Ovary (tissue), 9 donors: Measurements from ENCODE around the gene NAB2. TPM values are rescaled to one million over a fixed set of nuclear protein-coding genes. Genes with fewer than 3 reads are reported as not detected.
"Not testable (repeated sequence)": the region's sequence is repeated elsewhere in the genome, so short reads cannot be mapped to it uniquely, and the experiment has no call there.

Experiments
- DNase-seq, 5 donors: peaks; one replicate each; pipeline ENCODE4 v3.0.0-alpha.2; 2019 to 2020
- H3K27ac ChIP-seq, 2 donors: fragments of 200-600 bp; one replicate each; pipeline versions ENCODE4 v1.5.1 to v1.8.0; 2019 to 2022
- H3K27me3 ChIP-seq: fragments of 200-600 bp; one replicate; pipeline ENCODE4 v1.8.0; 2022
- H3K36me3 ChIP-seq: fragments of 200-600 bp; sonication (generic); one replicate; pipeline ENCODE4 v1.5.1; 2019
- H3K4me1 ChIP-seq: one replicate; pipeline ENCODE4 v1.8.1; 2013; ENCODE audit warnings: mild to moderate bottlenecking, moderate library complexity; ENCODE audit not compliant: insufficient read depth
- H3K4me3 ChIP-seq: fragments of 200-600 bp; sonication (generic); one replicate; pipeline ENCODE4 v1.5.1; 2017
- H3K9me3 ChIP-seq, 2 donors: fragments of 200-600 bp in 1 of 2; sonication (generic) in 1 of 2; one replicate each; pipeline versions ENCODE4 v1.5.1 to v1.8.1; 2013 to 2019; ENCODE audit warnings: mild to moderate bottlenecking in 1 of 2, moderate library complexity in 1 of 2
- EP300 ChIP-seq: sonication (generic); formaldehyde crosslinking; IDR thresholded peaks from one replicate; pipeline ENCODE4 v1.6.1; 2017; ENCODE audit warnings: antibody characterized with exemption
- POLR2A ChIP-seq: fragments of 450-650 bp; IDR thresholded peaks from one replicate; pipeline ENCODE4 v1.6.1; 2017; ENCODE audit warnings: antibody characterized with exemption, mild to moderate bottlenecking, moderate library complexity
- WGBS, 3 donors: extraction: QIAGEN DNeasy Blood & Tissue Kit in 1 of 3; methylation state at CpG; one replicate each; pipeline versions ENCODE4 v1.1.5 to v1.1.7; 2013 to 2017; 5-methylcytosine and 5-hydroxymethylcytosine counted together
- intact Hi-C, 4 donors: fragments of 100-400 bp; cut with DNase I; formaldehyde crosslinking; loops; one replicate each; pipeline versions ENCODE4 v1.11.0 to v1.15.1; 2022 to 2023
- polyA plus RNA-seq, 2 donors: library from polyadenylated mRNA; stranded (reverse); fragments of 200-250 nt in 1 of 2; fragments of 350-450 nt in 1 of 2; fragmentation: Illumina TruSeq in 1 of 2; extraction: RNeasy Lipid Tissue Mini Kit (QIAGEN cat#74804) in 1 of 2; gene quantifications; one replicate each; pipeline ENCODE4 v1.2.3, GENCODE V29; 2013 to 2014
- total RNA-seq, 7 donors: library from RNA; depleted of rRNA in 2 of 7; stranded (reverse); fragments of >200 nt in 2 of 7; fragmentation: NEBNext Ultra II Directional in 3 of 7; extraction: Animal tissue kit (Norgen Biotek cat#: 25700) in 3 of 7; gene quantifications; one replicate each; pipeline versions ENCODE4 v1.1.0 to v1.2.4, GENCODE V29; 2016 to 2023
- TF ChIP-seq, protein P1 (sequence below), 3 donors: fragments of 450-650 bp in 2 of 3; fragments of 200-600 bp in 1 of 3; IDR thresholded peaks; one replicate each; pipeline versions ENCODE4 v1.5.1 to v1.8.0; 2016 to 2022; ENCODE audit warnings: antibody characterized with exemption in 3 of 3, mild to moderate bottlenecking in 1 of 3
- donor health status: DM: no; HTN: no; CAD: no; lungs with moderate emphysema.
- donor health status: DM: no; HTN: no; CAD: no.
- donor health status: Bipolar disorder and iron deficiency.
- donor health status: DM: yes; HTN: yes; CAD: no.
- donor health status: DM: no; HTN: no; CAD: no.
- donor health status: DM: yes; HTN: yes; CAD: no.

The NAB2 gene
- total and polyA plus RNA-seq, 9 donors = 27.5 to 103 (median 47.4) TPM

DNA sequence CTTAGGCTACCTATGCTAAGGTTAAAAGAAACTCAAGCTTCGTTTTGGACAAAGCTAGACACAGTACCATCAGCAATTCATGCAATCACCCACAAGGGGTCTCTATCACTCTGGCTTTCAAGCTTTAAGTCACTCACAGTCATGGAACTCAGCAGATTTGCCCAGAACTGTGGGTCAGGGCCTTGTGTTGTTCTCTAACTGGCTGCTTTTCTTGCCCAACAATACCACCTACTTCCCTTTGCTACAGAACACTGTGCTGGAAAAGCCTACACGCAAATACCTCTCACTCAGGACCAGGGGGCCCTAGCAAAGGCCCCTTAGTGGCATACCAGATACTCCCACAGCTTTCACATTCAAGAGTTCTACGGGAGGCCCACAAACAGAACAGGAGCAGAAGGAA lies 19.4 kb upstream of the NAB2 start:
- H3K27ac ChIP-seq = peak overlapping the region; percentile 56 to 76
- DNase-seq = peak in 4 of 5 donors; percentile 55 to 79 (median 58)
- peaks cover 1% of the 10 kb centered on the region for H3K4me1 ChIP-seq
- H3K36me3 ChIP-seq = no peaks in the 10 kb centered on the region
- no peaks in the 10 kb centered on the region for H3K9me3 ChIP-seq
- TF ChIP-seq, protein P1, sequence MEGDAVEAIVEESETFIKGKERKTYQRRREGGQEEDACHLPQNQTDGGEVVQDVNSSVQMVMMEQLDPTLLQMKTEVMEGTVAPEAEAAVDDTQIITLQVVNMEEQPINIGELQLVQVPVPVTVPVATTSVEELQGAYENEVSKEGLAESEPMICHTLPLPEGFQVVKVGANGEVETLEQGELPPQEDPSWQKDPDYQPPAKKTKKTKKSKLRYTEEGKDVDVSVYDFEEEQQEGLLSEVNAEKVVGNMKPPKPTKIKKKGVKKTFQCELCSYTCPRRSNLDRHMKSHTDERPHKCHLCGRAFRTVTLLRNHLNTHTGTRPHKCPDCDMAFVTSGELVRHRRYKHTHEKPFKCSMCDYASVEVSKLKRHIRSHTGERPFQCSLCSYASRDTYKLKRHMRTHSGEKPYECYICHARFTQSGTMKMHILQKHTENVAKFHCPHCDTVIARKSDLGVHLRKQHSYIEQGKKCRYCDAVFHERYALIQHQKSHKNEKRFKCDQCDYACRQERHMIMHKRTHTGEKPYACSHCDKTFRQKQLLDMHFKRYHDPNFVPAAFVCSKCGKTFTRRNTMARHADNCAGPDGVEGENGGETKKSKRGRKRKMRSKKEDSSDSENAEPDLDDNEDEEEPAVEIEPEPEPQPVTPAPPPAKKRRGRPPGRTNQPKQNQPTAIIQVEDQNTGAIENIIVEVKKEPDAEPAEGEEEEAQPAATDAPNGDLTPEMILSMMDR (IDR thresholded peaks at IDR 0.05) = peak; percentile 78 to 97 (median 96)
- TF ChIP-seq EP300 = no peak
- WGBS, 3 donors = 11 to 15% (median 12%) methylated on average over 3 of the region's 3 CpGs
- intact Hi-C loops = loop anchor here in 3 of 4 donors (2.0 to 5.0 kb wide), 4 partner anchors 41 to 113 kb away; partner anchors contain the start of gene STAT6 (in 2 of the 3)
- no peaks in the 10 kb centered on the region for H3K27me3 ChIP-seq
- no peak overlapping the region for H3K4me3 ChIP-seq

DNA sequence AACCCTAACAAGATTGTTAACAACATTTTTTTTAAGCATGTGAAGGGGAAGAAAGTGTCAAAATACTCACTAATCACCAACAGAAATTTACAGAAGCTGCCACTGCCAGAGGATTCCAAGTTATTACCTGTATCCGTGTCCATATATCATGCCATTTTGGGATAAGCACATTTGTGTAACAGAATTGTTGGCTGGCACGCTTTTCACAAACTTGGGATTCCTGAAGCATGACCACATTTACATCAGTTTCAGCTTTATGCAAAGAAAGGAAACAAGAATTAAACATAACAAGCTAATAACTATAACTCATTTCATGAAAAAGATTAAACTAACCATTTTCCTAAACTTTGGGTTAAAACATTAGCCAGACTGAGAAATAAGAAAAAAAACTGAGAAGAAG lies 16.3 kb upstream of the NAB2 start:
- 38 to 52% (median 48%) methylated on average over 2 of the region's 2 CpGs for WGBS, 3 donors
- intact Hi-C loops = loop anchor here in 3 of 4 donors (5.0 kb wide), 4 partner anchors 40 to 330 kb away; partner anchors contain the start of gene STAT6 (in 1 of the 3)
- H3K36me3 ChIP-seq = no peaks in the 10 kb centered on the region
- no peaks in the 10 kb centered on the region for H3K9me3 ChIP-seq
- DNase-seq = no peak
- TF ChIP-seq EP300 (no peak), POLR2A (no peak)
- TF ChIP-seq, protein P1 (IDR thresholded peaks at IDR 0.05) = no peak
- H3K4me1 ChIP-seq = peaks cover 2% of the 10 kb centered on the region
- no peaks in the 10 kb centered on the region for H3K27me3 ChIP-seq
- H3K27ac ChIP-seq = no peak overlapping the region
- no peak overlapping the region for H3K4me3 ChIP-seq

DNA sequence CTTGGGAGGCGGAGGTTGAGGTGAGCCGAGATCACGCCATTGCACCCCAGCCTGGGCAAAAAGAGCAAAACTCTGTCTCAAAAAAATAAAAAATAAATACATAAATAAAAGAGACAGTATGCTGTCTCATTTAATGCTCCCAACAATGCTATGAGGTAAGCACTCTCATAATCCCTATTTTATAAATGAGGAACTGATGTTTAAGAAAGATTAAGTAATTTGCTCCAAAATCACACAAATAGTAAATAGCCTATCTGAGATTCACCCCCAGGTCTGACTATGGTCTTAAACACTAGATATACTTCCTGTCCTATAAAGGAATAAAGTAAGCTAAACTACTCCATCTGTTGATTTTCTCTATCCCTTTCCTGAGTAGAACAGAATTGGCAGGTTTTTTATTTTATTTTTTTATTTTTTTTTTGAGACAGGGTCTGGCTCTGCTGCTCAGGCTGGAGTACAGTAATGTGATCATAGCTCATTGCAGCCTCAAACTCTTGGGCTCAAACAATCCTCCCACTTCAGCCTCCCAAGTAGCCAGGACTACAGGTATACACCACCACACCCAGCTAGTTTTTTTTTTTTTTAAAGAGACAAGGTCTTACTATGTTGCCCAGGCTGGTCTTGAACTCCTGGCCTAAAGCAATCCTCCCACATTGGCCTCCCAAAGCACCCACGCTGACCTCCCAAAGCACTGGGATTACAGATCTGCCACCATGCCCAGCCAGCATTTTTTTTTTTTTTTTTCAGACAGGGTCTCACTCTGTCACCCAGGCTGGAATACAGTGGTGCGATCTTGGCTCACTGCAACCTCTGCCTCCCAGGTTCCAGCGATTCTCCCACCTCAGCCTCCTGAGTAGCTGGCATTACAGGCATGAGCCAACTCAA lies 15.1 kb upstream of the NAB2 start:
- 87 to 95% (median 92%) methylated on average over 6 of the region's 6 CpGs for WGBS, 3 donors
- H3K27ac ChIP-seq, H3K9me3 ChIP-seq, H3K27me3 ChIP-seq, H3K4me3 ChIP-seq, DNase-seq, H3K4me1 ChIP-seq, H3K36me3 ChIP-seq: not testable (repeated sequence)
- intact Hi-C loops = loop anchor here in 3 of 4 donors (5.0 kb wide), 4 partner anchors 38 to 332 kb away; partner anchors contain the start of gene STAT6 (in 1 of the 3)

DNA sequence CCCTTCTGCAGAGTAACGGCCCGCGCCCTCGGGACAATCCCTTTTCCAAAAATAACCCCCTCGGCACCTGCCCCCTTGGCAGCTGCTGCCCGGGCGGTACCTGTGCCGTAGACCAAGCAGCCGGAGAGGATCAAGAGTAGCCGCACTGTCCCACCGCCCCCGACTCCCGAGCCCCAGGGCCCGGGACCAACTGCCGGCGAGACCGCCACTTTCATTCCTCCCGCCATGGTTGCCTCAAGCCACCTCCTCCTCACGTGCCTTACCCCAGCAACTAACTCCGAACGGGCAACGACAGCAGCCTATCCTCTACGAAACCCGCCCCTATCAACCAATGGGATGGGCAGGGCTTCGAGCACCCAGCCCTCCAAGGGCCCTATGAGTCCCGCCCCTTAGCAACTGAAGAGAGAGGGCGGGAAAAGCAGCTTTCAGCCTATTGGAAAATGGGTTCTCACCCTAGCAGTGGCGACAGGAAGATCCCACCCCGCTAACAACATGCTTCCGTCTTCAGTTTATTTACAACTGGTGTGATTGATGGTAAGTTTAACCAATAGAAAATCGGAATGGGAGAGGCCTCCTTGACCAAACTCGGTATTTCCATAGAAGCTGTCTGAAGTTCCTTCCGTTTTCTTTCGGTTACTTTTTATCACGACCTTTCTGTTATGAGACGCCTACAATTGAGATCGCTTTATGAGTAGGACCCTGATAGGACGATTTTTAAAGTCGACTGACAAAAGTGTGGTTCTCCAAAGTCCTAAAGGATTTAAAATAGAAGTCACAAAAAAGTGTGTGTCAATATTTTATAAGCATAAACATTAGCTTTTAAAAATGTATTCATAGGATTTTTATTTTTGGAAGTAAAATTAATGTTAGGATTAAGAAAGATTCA lies 10.2 kb upstream of the NAB2 start, which contains the start of gene NEMP1:
Gene NEMP1 (minus strand): TSS at position 273 of the 886 bp plus-strand sequence. CDS start 46 bp downstream, at position 227.
- no peaks in the 10 kb centered on the region for H3K9me3 ChIP-seq

More for the DNA sequence above, 10.2 kb upstream of the NAB2 start, which contains the start of gene NEMP1:
- Histone ChIP-seq H3K36me3 (no peaks in the 10 kb centered on the region), H3K27me3 (no peaks in the 10 kb centered on the region), H3K4me3 (peak within 1 kb of the TSS; percentile 71), H3K4me1 (peaks cover 5% of the 10 kb centered on the region), H3K27ac (peak within 1 kb of the TSS; percentile 11 to 57)
- TF ChIP-seq, protein P1 (IDR thresholded peaks at IDR 0.05) = no peak
- no peak for TF ChIP-seq EP300
- no peak for TF ChIP-seq POLR2A
- intact Hi-C loops = no loop called here
- WGBS, 3 donors = 0 to 1% (median 1%) methylated on average over 39 of the region's 39 CpGs
- DNase-seq = peak; percentile 93 to 97 (median 94)
